Measurements from ENCODE around the gene GPC5. TPM values are rescaled to one million over a fixed set of nuclear protein-coding genes. Genes with fewer than 3 reads are reported as not detected.

GPC5 gene
- total and polyA plus RNA-seq, 2 of the 8 experiments (the other 6 are each of a cell fraction or from before 2014, with no cell fraction given) = 0.20 to 0.39 TPM

- Histone ChIP-seq H3K56ac (replicated peaks; ENCODE audit: insufficient read length, low read depth, low read length) (no peak overlapping the region), H2BK120ac (replicated peaks; ENCODE audit: low read depth, low read length) (no peak overlapping the region), H3K14ac (ENCODE audit: insufficient read length) (no peak overlapping the region), H2BK5ac (ENCODE audit: low read depth, low read length) (no peak overlapping the region), H2BK15ac (ENCODE audit: low read length) (no peak overlapping the region), H3K23ac (ENCODE audit: insufficient read length) (no peak overlapping the region), H2AFZ (ENCODE audit: low read length) (no peak overlapping the region), H3K18ac (ENCODE audit: extremely low read depth, low read length) (no peak overlapping the region), H3K27me3 (replicated peaks in 1 of 4; ENCODE audit: control insufficient read depth in 3 of 4, extremely low read depth in 1 of 4, insufficient read depth in 3 of 4, low read length in 3 of 4) (no peaks in the 10 kb centered on the region), H2AK5ac (ENCODE audit: low read depth, low read length) (no peak overlapping the region), H3K9me3 (ENCODE audit: insufficient read depth in 2 of 2, low read depth in 1 of 2, low read length in 1 of 2) (no peaks in the 10 kb centered on the region), H3K9ac (replicated peaks in 1 of 4; ENCODE audit: extremely low read depth in 1 of 4, low read depth in 3 of 4, low read length in 3 of 4) (no peak overlapping the region), H2BK20ac (ENCODE audit: low read length) (no peak overlapping the region), H4K8ac (ENCODE audit: extremely low read depth, insufficient read depth, low read length) (no peak overlapping the region), H2BK12ac (ENCODE audit: low read depth, low read length) (no peak overlapping the region), H3K79me1 (ENCODE audit: low read depth, low read length) (no peaks in the 10 kb centered on the region), H3K27ac (ENCODE audit: low read depth, low read length) (no peak overlapping the region), H3K4me2 (ENCODE audit: insufficient read depth in 1 of 2, low read depth in 2 of 2, low read length in 2 of 2) (no peak overlapping the region), H3K4ac (replicated peaks; ENCODE audit: insufficient read length, low read depth, low read length) (no peak overlapping the region), H4K20me1 (replicated peaks in 1 of 2; ENCODE audit: control insufficient read depth in 1 of 2, insufficient read depth in 2 of 2, low read length in 2 of 2) (peaks cover 7 to 10% of the 10 kb centered on the region in 2 experiments), H4K91ac (replicated peaks; ENCODE audit: insufficient read length, low read length) (no peak overlapping the region), H3K79me2 (ENCODE audit: control insufficient read depth in 1 of 2, insufficient read depth in 2 of 2, low read length in 2 of 2) (peaks cover 0 to 2% of the 10 kb centered on the region in 2 experiments; a peak in 1 of 4 replicates), H3K23me2 (ENCODE audit: low read depth, low read length) (no peaks in the 10 kb centered on the region), H4K5ac (ENCODE audit: insufficient read length, low read depth, low read length) (no peak overlapping the region), H3K4me1 (replicated peaks in 1 of 4; ENCODE audit: control insufficient read depth in 3 of 4, insufficient read depth in 4 of 4, low read length in 3 of 4) (no peaks in the 10 kb centered on the region; a peak in 1 of 7 replicates), H3K4me3 (ENCODE audit: extremely low read depth in 1 of 4, insufficient read depth in 2 of 4, low read depth in 3 of 4, low read length in 4 of 4) (no peak overlapping the region), H3K36me3 (ENCODE audit: control insufficient read depth in 2 of 4, insufficient read depth in 4 of 4, low read length in 3 of 4) (peaks cover 2 to 41% (median 16%) of the 10 kb centered on the region in 4 experiments)
- DNase-seq (ENCODE audit: low read depth in 1 of 2, low spot score in 2 of 2) (no peak), FAIRE-seq (no peak)
- WGBS, 2 experiments (ENCODE audit: extremely low coverage in 1 of 2, insufficient coverage in 1 of 2, insufficient read length in 1 of 2, insufficient replicate concordance in 2 of 2, low coverage in 1 of 2, low lambda C conversion rate in 2 of 2, missing lambda C conversion rate in 1 of 2) = 92% methylated on average over 4 of the region's 4 CpGs; no CpG with 5 or more reads in 1 of the 2 experiments
- ChIA-PET CTCF (ENCODE audit: partially characterized antibody) (interaction anchor here (0.8 to 1.7 kb wide), 4 partner anchors 47 to 637 kb away, joined by 3 read pairs; no protein-coding TSS in a partner anchor), POLR2A (ENCODE audit: partially characterized antibody) (interaction anchor here (0.8 to 6.3 kb wide), 10 partner anchors 8 to 360 kb away, joined by 3 to 59 read pairs (median 8); partner anchors contain the start of genes GPC5 and MIR17HG)
- TF ChIP-seq CTCF (IDR thresholded peaks at IDR 0.05; ENCODE audit: control extremely low read depth in 1 of 3, insufficient read depth in 1 of 3, low read depth in 1 of 3, low read length in 3 of 3) (no peak), POLR2A (IDR thresholded peaks at IDR 0.05; ENCODE audit: control extremely low read depth in 1 of 2, low read depth in 2 of 2, low read length in 2 of 2) (peak in 1 of 2 experiments; percentile 43; a peak in 1 of 3 replicates)
Measured at GRCh38 chr13:91359111-91359510, 39.3 kb upstream of the GPC5 start.

All from H1 (cell line).